Chondrocyte (in vitro differentiated cells): ENCODE data around the gene CLCN2. TPM values are rescaled to one million over a fixed set of nuclear protein-coding genes. Genes with fewer than 3 reads are reported as not detected.

Experiments
- DNase-seq: peaks from one replicate; pipeline ENCODE4 v3.0.0; 2021; ENCODE audit warnings: mixed read lengths, low spot score
- H3K27ac Mint-ChIP-seq: one replicate; pipeline ENCODE4 v1.8.0; 2021; ENCODE audit warnings: mild to moderate bottlenecking, moderate library complexity, mixed read lengths; ENCODE audit not compliant: unreplicated experiment
- H3K27me3 Mint-ChIP-seq: 2 replicates; pipeline ENCODE4 v1.8.0; 2021; ENCODE audit warnings: low read depth, mixed read lengths
- H3K36me3 Mint-ChIP-seq: 2 replicates; pipeline ENCODE4 v1.8.0; 2021; ENCODE audit warnings: low read depth, mixed read lengths
- H3K4me1 Mint-ChIP-seq: 2 replicates; pipeline ENCODE4 v1.8.0; 2021; ENCODE audit warnings: low read depth, mild to moderate bottlenecking, mixed read lengths
- H3K4me3 Mint-ChIP-seq: one replicate; pipeline ENCODE4 v1.8.0; 2021; ENCODE audit warnings: mild to moderate bottlenecking, moderate library complexity, mixed read lengths; ENCODE audit not compliant: unreplicated experiment
- H3K9me3 Mint-ChIP-seq: 2 replicates; pipeline ENCODE4 v1.8.0; 2021; ENCODE audit warnings: low read depth, mixed read lengths
- total RNA-seq: library from RNA; stranded (reverse); gene quantifications from 3 replicates; pipeline ENCODE4 v1.2.1, GENCODE V29; 2021
- TF ChIP-seq, protein P1 (sequence below): fragments of 200-600 bp; sonication (generic); IDR thresholded peaks from 2 replicates; pipeline ENCODE4 v1.5.0; 2021; ENCODE audit warnings: antibody characterized with exemption, mild to moderate bottlenecking, moderate library complexity

Gene CLCN2
- total RNA-seq, 1 donor from 2014 or later, result 3.1 TPM

GRCh38 chr3:184322731-184323487, 38.5 kb downstream of the CLCN2 start:
- Mint-ChIP-seq H3K4me1 (peaks cover 32% of the 10 kb centered on the region), H3K9me3 (no peaks in the 10 kb centered on the region), H3K4me3 (no peak overlapping the region), H3K27ac (no peak overlapping the region), H3K36me3 (peaks cover 65% of the 10 kb centered on the region), H3K27me3 (no peaks in the 10 kb centered on the region)
- TF ChIP-seq, protein P1, sequence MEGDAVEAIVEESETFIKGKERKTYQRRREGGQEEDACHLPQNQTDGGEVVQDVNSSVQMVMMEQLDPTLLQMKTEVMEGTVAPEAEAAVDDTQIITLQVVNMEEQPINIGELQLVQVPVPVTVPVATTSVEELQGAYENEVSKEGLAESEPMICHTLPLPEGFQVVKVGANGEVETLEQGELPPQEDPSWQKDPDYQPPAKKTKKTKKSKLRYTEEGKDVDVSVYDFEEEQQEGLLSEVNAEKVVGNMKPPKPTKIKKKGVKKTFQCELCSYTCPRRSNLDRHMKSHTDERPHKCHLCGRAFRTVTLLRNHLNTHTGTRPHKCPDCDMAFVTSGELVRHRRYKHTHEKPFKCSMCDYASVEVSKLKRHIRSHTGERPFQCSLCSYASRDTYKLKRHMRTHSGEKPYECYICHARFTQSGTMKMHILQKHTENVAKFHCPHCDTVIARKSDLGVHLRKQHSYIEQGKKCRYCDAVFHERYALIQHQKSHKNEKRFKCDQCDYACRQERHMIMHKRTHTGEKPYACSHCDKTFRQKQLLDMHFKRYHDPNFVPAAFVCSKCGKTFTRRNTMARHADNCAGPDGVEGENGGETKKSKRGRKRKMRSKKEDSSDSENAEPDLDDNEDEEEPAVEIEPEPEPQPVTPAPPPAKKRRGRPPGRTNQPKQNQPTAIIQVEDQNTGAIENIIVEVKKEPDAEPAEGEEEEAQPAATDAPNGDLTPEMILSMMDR, result no peak
- no peak for DNase-seq

DNA sequence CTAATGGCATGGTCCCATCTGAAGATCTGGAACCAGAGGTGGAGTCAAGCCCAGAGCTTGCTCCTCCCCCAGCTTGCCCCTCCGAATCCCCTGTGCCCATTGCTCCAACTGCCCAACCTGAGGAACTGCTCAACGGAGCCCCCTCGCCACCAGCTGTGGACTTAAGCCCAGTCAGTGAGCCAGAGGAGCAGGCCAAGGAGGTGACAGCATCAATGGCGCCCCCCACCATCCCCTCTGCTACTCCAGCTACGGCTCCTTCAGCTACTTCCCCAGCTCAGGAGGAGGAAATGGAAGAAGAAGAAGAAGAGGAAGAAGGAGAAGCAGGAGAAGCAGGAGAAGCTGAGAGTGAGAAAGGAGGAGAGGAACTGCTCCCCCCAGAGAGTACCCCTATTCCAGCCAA, 39.7 kb downstream of the CLCN2 start:
- Mint-ChIP-seq H3K9me3 (no peaks in the 10 kb centered on the region), H3K27ac (no peak overlapping the region), H3K4me3 (no peak overlapping the region), H3K4me1 (peaks cover 44% of the 10 kb centered on the region), H3K36me3 (peaks cover 61% of the 10 kb centered on the region), H3K27me3 (no peaks in the 10 kb centered on the region)
- TF ChIP-seq, protein P1, result no peak
- no peak for DNase-seq

- Mint-ChIP-seq H3K4me1 (peaks cover 49% of the 10 kb centered on the region), H3K27ac (peak overlapping the region; percentile 91), H3K4me3 (peak overlapping the region; percentile 9), H3K27me3 (no peaks in the 10 kb centered on the region), H3K36me3 (peaks cover 48% of the 10 kb centered on the region), H3K9me3 (no peaks in the 10 kb centered on the region)
- peak; percentile 98 for DNase-seq
- TF ChIP-seq, protein P1, result no peak
Measured at GRCh38 chr3:184320104-184320445, 41.3 kb downstream of the CLCN2 start.

DNA sequence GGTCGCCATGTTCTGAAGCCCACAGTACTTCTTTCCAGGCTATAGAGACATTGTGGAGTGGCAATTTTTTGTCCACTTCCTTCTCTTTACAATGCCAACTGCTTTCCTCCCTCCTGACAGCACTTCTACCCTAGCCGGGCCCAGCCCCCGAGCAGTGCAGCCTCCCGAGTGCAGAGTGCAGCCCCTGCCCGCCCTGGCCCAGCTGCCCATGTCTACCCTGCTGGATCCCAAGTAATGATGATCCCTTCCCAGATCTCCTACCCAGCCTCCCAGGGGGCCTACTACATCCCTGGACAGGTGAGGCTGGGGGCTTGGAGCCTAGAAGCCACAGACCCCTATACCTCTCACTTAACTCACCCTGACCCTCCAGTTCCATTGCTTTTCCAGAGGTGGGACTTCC, 44.2 kb downstream of the CLCN2 start:
- Mint-ChIP-seq H3K4me3 (peak overlapping the region; percentile 84), H3K27ac (peak overlapping the region; percentile 74), H3K9me3 (no peaks in the 10 kb centered on the region), H3K36me3 (peaks cover 25% of the 10 kb centered on the region), H3K4me1 (peaks cover 53% of the 10 kb centered on the region), H3K27me3 (no peaks in the 10 kb centered on the region)
- TF ChIP-seq, protein P1, result no peak
- no peak for DNase-seq

DNA sequence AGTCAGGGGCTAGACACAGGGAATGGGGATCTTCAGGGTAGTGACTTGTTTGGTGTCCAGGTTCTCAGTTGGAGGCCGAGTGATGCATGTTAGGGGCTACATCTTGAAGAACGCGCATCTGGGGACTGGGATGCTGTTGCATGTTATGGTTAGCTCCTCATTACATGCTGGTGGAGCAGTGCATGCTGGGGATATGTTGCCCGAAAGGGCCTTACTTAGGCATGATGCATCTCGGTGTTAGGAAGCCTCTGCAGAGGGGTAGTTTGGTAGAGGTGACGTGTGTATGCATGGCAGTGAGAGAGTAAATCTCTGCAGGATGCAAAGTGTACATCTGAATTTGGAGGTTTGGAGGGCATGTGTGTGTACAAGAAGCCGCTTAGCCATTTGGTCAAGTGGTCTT, 44.6 kb downstream of the CLCN2 start:
- DNase-seq, result no peak
- Mint-ChIP-seq H3K27ac (peak overlapping the region; percentile 74), H3K27me3 (no peaks in the 10 kb centered on the region), H3K4me3 (peak overlapping the region; percentile 84), H3K9me3 (no peaks in the 10 kb centered on the region), H3K4me1 (peaks cover 53% of the 10 kb centered on the region), H3K36me3 (peaks cover 23% of the 10 kb centered on the region)
- TF ChIP-seq, protein P1, result no peak
